Stimulated activated naive B cell treated with anti-CD40 and anti-IgM and Interleukin-4, amounts not matched to agents 10 μg/mL and 1 μg/mL and 100 μg/mL, for 72 hours (primary cell): ENCODE measurements around the gene FBL.
"Not testable (repeated sequence)": the region's sequence is repeated elsewhere in the genome, so short reads cannot be mapped to it uniquely, and the experiment has no call there.

ENCODE experiments used
- ATAC-seq, 2 donors: fragments of 150-1000 bp; cut with Tn5 transposase; replicated peaks; 2 replicates each; pipeline ENCODE4 v1.10.0; 2021; ENCODE audit warnings: moderate library complexity in 1 of 2
- DNase-seq: peaks from one replicate; pipeline ENCODE4 v3.0.0; 2021
- H3K27ac Mint-ChIP-seq: one replicate; pipeline ENCODE4 v1.8.0; 2022; ENCODE audit warnings: mild to moderate bottlenecking, mixed read lengths
- H3K27me3 Mint-ChIP-seq, 2 donors: one replicate each; pipeline ENCODE4 v1.8.0; 2022; ENCODE audit warnings: mixed read lengths in 2 of 2
- H3K36me3 Mint-ChIP-seq, 2 donors: one replicate each; pipeline ENCODE4 v1.8.0; 2022; ENCODE audit warnings: mixed read lengths in 2 of 2, mild to moderate bottlenecking in 1 of 2
- H3K4me1 Mint-ChIP-seq, 2 donors: one replicate each; pipeline ENCODE4 v1.8.0; 2022; ENCODE audit warnings: mixed read lengths in 2 of 2, mild to moderate bottlenecking in 1 of 2
- H3K4me3 Mint-ChIP-seq, 2 donors: one replicate each; pipeline ENCODE4 v1.8.0; 2022; ENCODE audit warnings: mild to moderate bottlenecking in 2 of 2, mixed read lengths in 2 of 2, moderate library complexity in 1 of 2
- H3K9me3 Mint-ChIP-seq, 2 donors: one replicate each; pipeline ENCODE4 v1.8.0; 2022; ENCODE audit warnings: mixed read lengths in 2 of 2, mild to moderate bottlenecking in 1 of 2

Gene FBL

DNA sequence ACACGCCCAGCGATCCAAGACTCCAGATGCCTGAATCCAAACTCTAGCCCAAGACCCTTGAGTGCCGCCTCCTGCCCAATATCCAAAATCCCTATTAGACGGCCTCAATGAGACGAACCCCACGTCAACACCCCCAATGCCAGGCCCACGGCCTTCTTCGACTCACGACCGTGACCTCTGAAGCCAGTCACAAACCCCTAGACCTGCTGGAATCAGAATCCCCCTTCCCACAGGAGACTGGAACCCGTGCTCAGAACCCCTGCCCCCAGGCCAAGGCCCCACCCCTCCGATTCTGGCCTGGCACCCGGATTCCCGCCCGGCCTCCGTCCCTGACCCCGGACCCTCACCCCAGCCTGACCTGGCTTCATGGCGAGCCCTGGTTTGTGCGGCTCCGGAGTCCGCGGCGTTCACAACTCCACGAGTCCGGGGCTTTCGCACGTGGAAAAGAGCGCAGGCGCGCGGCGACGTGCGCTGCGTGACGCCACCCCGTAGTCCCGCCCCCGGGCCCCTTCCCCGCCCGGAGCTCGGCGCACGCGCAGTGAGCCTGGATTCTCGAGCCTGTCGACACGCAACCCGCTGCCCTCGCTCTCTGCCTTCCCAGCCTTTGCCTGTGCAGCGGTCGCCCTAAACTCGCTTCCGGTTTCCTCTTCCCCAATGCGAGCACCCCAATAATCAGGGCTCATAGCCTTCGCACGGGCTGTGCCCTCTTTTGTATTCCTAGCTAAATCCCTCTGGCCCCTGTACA, at the start of gene FBL:
TSS of gene FBL (minus strand) at position 447 of the 745 bp plus-strand sequence. CDS start at position 368, 79 bp downstream.
- H3K27ac Mint-ChIP-seq: peak within 1 kb of the TSS; percentile 98
- H3K36me3 Mint-ChIP-seq: peaks cover 11 to 23% of the 10 kb centered on the region in 2 donors
- H3K27me3 Mint-ChIP-seq: peaks cover 0 to 7% of the 10 kb centered on the region in 2 donors
- no peaks in the 10 kb centered on the region for H3K9me3 Mint-ChIP-seq
- DNase-seq (peak; percentile 94), ATAC-seq (peak; percentile 95 to 96)
- peak within 1 kb of the TSS; percentile 90 to 97 for H3K4me3 Mint-ChIP-seq
- H3K4me1 Mint-ChIP-seq: peaks cover 35 to 44% of the 10 kb centered on the region in 2 donors

DNA sequence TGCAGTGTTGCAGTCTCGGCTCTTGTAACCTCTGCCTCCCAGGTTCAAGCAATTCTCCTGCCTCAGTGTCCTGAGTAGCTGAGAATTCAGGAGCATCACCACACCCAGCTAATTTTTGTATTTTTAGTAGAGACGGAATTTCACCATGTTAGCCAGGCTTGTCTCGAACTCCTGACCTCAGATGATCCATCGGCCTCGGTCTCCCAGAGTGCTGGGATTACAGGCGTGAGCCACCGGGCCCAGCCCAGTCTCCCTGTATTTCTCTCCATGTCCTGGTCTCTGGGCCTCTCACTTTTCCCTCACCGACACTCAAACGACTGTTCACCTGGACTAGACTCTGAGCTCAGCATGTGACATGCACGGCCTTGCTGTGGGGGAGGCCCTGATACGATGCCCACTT, 48.9 kb upstream of the FBL start:
- not testable (repeated sequence) for H3K36me3 Mint-ChIP-seq, ATAC-seq, H3K4me3 Mint-ChIP-seq, H3K9me3 Mint-ChIP-seq, H3K4me1 Mint-ChIP-seq, H3K27ac Mint-ChIP-seq, H3K27me3 Mint-ChIP-seq, DNase-seq

DNA sequence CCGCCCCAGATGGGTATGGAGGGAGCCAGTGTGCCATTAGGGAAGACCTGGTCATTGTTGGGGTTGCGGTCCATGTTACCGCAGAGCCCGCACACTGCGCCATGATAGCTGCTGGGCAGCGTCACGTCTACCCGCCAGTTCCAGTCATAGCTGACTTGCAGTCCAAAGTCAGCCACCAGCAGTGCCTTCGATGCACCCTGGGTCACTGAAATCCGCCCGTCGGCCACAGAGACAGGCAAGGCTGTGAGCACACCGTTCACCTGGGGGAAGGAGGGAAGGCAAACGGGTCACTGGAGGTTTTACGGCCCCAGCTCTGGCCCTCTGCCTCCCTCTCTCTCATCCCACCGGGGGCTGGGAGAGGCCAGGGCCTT, 48.0 kb upstream of the FBL start:
- DNase-seq, H3K27ac Mint-ChIP-seq, H3K4me1 Mint-ChIP-seq, H3K27me3 Mint-ChIP-seq, ATAC-seq, H3K4me3 Mint-ChIP-seq, H3K9me3 Mint-ChIP-seq: not testable (repeated sequence)
- H3K36me3 Mint-ChIP-seq: peaks cover 8 to 13% of the 10 kb centered on the region in 2 donors

DNA sequence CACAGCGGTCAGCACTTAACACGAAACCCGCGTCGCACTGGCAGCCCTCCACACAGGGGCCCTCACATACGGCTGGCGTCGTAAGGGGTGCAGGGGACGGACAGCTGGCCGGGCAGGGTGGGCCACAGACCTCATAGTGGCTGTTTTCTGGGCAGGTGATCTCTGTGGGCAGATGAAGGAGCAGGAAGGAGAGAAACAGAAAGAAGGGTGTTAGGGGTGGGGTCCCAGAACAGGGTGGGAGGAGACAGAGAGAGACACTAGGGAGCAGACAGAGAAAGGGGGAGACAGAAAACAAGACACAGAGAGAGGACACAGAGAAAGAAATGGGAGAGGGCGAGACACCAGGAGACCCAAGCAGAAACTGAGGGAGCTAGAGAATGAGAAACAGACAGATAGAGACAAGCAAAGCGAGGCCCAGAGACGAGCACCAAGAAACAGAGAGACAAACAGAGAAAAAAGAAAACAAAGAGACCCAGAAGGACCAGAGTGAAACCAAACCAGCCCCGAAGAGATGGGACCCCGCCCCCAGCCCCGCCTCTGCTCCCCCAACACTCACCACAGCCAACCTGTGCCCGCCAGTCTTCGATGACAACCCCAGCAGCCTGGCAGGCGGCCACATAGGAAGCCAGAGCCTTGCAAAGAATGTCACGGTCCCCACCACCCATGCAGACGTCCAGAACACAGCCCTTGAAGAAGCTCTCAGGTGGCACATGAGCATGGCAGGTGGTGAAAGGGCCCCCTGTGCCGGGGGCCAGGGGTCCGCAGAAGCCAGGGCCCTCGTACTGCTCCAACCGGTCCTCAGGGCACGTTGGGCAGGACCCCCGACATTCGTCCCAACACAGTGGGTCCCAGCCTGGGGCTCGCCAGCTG, 47.4 kb upstream of the FBL start:
- not testable (repeated sequence) for H3K4me3 Mint-ChIP-seq, H3K9me3 Mint-ChIP-seq, H3K27me3 Mint-ChIP-seq, ATAC-seq, DNase-seq, H3K4me1 Mint-ChIP-seq
- peak overlapping the region; percentile 1 for H3K27ac Mint-ChIP-seq
- H3K36me3 Mint-ChIP-seq: peaks cover 8 to 13% of the 10 kb centered on the region in 2 donors

DNA sequence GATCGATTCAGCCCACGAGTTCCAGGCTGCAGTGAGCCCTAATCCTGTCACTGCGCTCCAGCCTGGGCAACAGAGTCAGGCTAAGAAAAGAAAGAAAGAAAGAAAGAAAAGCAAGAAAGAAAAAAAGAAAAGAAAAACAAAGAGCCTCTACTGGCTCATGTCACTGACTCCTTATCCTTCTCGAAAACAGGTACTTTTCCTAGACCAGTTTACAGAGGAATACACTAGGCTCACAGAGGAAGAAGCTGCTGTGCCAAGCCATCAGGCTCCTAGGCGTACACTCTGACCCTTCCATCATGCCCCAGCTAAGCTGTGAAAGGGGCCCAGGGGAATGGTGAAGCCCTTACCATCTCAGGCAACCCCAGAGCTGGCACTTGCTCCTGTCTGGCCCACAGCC, 46.3 kb upstream of the FBL start:
- not testable (repeated sequence) for H3K27ac Mint-ChIP-seq, H3K9me3 Mint-ChIP-seq, H3K4me1 Mint-ChIP-seq, ATAC-seq, DNase-seq, H3K27me3 Mint-ChIP-seq, H3K4me3 Mint-ChIP-seq
- H3K36me3 Mint-ChIP-seq: peaks cover 8 to 13% of the 10 kb centered on the region in 2 donors

DNA sequence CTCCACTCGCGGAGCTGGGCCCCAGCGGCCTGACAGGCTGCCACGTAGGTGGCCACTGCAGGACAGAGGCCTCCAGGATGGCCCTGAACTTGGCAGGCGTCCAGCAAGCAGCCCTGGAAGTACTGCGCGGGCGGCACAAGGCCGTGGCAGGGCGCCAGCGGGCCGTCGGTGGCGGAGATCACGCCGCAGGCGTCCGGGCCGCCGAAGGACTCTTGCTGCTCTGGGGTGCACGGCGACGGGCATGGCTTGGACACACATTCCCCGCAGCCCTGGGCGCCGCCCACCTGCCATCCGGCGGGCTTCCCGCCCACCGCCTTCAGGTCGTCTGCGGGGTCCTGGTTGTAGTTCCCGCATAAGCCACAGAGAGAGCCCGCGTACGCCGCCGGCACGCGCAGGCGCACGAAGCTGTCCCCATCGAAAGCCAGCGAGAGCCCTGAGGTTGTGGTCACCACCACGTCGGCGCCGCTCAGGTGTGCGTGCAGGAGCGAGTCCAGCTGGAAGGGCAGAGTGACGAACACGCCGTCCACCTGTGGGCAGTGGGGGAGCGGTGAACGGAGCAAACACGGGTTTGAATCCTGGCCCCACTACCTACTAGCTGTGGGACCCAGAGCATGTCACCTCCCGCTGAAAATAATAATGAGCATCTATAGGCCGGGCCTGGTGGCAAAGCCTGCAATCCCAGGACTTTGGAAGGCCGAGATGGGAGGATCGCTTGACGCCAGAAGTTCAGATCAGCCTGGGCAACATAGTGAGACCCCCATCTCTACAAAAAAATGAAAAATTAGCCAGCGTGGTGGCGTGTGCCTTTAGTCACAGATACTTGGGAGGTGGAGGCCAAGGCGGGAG, 45.7 kb upstream of the FBL start:
- not testable (repeated sequence) for H3K4me1 Mint-ChIP-seq, H3K9me3 Mint-ChIP-seq, H3K27ac Mint-ChIP-seq, H3K4me3 Mint-ChIP-seq, DNase-seq, H3K27me3 Mint-ChIP-seq
- peak; percentile 23 to 58 for ATAC-seq
- H3K36me3 Mint-ChIP-seq: peaks cover 8 to 13% of the 10 kb centered on the region in 2 donors

DNA sequence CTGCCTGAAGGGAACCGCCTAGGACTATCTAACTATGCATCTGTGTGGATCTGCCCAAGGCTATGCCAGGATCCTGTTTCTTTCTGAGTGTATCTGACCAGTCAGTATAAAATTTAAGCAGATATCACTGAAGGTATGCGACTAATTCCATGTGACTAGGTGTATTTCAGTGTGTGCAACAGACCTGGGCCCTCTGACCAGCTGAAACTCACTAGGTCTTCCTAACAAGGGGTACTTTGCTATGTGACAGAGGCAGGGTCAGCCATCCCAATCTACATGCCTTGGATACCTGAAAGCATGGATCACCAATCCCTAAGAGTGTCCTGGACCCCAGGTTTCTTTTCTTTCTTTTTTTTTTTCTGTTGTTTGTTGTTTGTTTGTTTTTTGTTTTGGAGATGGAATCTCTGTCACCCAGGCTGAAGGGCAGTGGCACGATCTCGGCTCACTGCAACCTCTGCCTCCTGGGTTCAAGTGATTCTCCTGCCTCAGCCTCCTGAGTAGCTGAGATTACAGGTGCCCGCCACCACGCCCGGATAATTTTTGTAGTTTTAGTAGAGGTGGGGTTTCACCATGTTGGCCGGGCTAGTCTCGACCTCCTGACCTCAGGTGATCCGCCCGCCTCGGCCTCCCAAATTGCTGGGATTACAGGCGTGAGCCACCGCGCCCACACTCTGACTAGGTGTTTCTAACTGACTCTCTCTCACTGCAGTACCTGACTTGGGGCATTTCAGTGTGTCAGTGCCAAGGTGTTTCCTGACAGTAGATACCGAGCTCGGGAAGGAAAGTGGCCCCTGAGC, 44.8 kb upstream of the FBL start:
- H3K4me3 Mint-ChIP-seq: no peak overlapping the region
- H3K9me3 Mint-ChIP-seq: no peaks in the 10 kb centered on the region
- H3K4me1 Mint-ChIP-seq: peaks cover 2 to 5% of the 10 kb centered on the region in 2 donors
- DNase-seq: no peak
- peaks cover 8 to 13% of the 10 kb centered on the region in 2 donors for H3K36me3 Mint-ChIP-seq
- ATAC-seq: no peak
- H3K27ac Mint-ChIP-seq: no peak overlapping the region
- peaks cover 0 to 6% of the 10 kb centered on the region in 2 donors for H3K27me3 Mint-ChIP-seq

DNA sequence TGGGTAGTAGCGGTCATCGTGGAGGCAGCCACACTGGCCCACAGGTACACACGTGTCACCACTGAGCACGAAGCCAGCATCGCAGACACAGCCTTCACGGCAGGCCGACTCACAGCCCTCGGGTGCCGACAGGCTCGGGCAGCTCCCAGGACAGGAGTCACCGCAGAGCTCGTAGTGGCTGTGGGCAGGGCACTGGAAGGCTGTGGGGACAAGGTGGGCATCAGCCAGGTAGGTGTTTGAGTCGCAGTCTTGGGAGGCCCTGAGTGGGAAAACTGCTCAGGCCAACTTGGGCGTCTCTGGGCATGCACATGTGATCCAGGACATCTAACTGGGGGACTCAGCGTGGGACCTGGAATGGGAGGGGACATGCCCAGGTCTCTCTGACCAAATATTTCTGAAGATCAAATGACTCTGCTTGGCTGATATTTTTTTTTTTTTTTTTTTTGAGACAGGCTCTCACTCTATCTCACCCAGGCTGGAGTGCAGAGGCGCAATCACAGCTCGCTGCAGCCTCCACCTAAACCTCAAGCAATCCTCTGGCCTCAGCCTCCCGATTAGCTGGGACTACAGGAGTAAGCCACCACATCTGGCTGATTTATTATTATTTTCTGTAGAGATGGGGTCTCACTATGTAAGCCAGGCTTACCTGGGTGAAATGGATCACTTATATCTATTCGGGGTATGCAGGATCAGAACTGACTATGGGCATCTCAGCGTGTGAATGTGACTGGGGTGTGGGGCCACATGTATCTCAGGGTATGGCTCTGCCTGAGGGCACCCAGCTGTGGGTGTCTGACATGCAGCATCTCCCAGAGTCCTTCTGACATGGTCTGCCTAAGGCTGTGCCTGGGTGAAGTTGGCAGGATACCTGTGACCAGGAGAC, 43.9 kb upstream of the FBL start:
- not testable (repeated sequence) for H3K4me1 Mint-ChIP-seq, H3K27ac Mint-ChIP-seq, H3K9me3 Mint-ChIP-seq, DNase-seq, H3K27me3 Mint-ChIP-seq, H3K4me3 Mint-ChIP-seq, ATAC-seq
- H3K36me3 Mint-ChIP-seq: peaks cover 8 to 13% of the 10 kb centered on the region in 2 donors

DNA sequence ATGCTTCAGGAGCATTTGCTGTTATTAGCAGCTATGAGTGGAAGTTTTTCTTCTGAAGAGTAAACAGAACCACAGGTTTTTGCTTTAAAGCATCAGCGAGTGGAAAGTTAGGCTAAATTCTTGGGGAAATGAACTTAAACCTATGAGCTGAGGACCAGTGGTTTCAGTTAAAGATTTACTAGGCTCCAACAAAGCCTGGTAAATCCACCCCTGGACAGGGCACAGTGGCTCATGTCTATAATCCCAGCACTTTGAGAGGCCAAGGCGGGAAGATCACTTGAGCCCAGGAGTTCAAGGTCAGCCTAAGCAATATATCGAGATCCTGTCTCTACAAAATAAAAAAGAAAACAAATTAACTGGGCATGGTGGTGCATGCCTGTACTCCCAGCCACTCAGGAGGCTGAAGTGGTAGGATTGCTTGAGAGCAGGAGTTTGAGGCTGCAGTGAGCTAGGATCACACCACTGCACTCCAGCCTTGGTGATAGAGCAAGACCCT, 41.3 kb upstream of the FBL start:
- peaks cover 8 to 13% of the 10 kb centered on the region in 2 donors for H3K36me3 Mint-ChIP-seq
- H3K9me3 Mint-ChIP-seq, H3K27ac Mint-ChIP-seq, H3K4me1 Mint-ChIP-seq, H3K4me3 Mint-ChIP-seq, H3K27me3 Mint-ChIP-seq, ATAC-seq, DNase-seq: not testable (repeated sequence)

DNA sequence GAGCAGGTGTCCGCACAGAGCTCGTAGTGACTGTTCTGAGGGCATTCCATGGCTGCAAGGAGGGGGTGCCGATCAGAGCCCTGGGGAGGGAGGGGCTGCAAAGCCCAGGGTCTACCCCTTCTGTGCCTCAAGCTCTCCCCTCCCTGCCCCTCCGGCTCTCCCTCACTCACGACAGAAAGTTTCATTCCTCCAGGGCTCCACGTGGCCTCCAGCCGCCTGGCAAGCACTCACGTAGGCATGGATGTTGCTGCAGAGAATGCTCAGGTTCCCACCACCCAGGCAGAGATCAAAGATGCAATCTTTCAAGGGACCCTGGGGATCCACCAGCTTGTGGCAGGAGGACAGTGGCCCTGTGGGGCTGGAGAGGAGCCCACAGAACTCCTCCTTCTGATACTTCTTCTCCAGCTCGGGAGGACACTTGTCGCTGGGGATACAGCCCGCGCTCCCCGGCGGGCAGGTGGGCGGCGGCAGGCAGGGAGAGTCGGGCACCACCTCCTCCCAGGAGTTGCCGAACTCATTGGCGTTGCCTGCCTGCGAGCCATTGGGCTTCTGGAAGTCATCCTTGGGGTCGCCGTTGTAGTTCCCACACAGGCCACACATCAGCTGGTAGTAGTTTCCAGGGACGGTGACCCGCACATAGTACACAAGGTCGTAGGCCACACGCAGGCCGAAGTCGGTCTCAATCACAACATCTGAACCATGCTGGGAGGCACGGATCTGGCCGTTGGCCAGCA, 39.8 kb upstream of the FBL start:
- DNase-seq, H3K27ac Mint-ChIP-seq, H3K36me3 Mint-ChIP-seq, H3K4me3 Mint-ChIP-seq, ATAC-seq, H3K4me1 Mint-ChIP-seq, H3K27me3 Mint-ChIP-seq, H3K9me3 Mint-ChIP-seq: not testable (repeated sequence)

DNA sequence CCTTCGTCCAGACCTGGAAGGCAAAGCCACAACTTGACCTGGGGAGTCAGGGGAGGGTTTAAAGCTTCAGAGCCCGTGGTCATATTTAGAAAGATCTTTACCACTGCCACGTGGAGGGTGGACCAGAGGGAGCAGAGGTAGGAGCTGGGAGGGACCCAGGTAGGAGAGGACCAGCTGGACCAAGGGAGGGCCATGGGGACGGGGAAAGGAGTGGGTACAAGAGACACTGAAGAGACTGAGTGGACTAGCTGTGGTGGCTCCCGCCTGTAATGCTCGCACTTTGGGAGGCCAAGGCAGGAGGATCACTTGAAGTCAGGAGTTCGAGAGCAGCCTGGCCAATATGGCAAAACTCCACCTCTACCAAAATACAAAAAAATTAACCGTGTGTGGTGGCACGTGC, 38.5 kb upstream of the FBL start:
- ATAC-seq, H3K9me3 Mint-ChIP-seq, H3K27me3 Mint-ChIP-seq, DNase-seq, H3K4me3 Mint-ChIP-seq, H3K4me1 Mint-ChIP-seq, H3K36me3 Mint-ChIP-seq, H3K27ac Mint-ChIP-seq: not testable (repeated sequence)

DNA sequence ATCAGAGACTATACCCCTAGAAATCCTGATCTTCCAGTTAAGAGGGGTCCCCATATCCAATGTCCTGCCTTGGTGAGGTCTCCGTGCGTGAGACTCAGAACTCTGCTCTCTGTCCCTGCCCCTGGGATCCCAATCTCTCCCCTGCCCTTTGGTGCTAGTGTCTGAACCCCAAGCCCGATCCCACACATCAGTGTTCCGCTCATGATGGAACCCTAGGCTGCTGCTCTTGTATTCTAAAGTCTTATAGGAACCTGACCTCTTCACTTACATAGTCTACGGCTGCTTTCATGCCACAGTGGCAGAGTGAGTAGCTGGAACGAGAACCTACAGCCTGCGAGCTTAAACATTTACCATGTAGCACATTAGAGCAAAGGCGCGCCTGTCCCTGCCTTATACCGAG, 36.5 kb upstream of the FBL start:
- not testable (repeated sequence) for H3K36me3 Mint-ChIP-seq, H3K9me3 Mint-ChIP-seq, H3K4me1 Mint-ChIP-seq, H3K4me3 Mint-ChIP-seq, DNase-seq, ATAC-seq, H3K27ac Mint-ChIP-seq, H3K27me3 Mint-ChIP-seq
